ENCODE results near the gene LAMB3.
"Not testable (repeated sequence)": the region's sequence is repeated elsewhere in the genome, so short reads cannot be mapped to it uniquely, and the experiment has no call there.

LAMB3 gene

GRCh38 chr1:209652121-209652735 lies at the start of gene LAMB3:
TSS of gene LAMB3 (minus strand) at chr1:209652425. CDS start at chr1:209650944, 1,481 bp downstream.
- no peak for DNase-seq

- DNase-seq, result not testable (repeated sequence)
These were observed 48.5 kb upstream of the LAMB3 start for GRCh38 chr1:209700686-209701085.

DNA sequence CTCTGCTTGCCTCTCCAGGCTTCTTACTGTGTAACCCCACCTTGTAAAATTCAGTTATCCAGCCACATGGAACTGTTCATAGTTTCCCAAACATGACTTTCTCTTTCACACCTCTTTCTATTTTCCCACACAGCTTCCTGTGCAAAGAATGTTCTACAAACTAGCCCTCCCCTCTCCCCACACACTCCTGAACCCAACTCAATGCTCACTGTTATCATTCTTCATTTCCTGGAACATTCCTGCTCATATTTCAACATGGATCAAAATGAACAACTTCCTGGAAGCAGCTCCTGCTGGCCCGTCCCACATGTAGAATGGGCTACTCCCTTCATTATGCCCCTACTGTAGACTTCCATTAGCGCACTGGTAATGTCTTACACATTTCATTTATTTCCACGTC lies 44.9 kb upstream of the LAMB3 start:
- DNase-seq, result no peak

GRCh38 chr1:209696673-209697072 lies 44.4 kb upstream of the LAMB3 start:
- no peak for DNase-seq

GRCh38 chr1:209692745-209693504 lies 40.7 kb upstream of the LAMB3 start:
- DNase-seq, result peak; percentile 71 to 72

GRCh38 chr1:209692296-209692695 lies 40.1 kb upstream of the LAMB3 start:
- no peak for DNase-seq

- no peak for DNase-seq
These were observed 39.0 kb upstream of the LAMB3 start for GRCh38 chr1:209691237-209691636.

GRCh38 chr1:209689477-209689876 lies 37.3 kb upstream of the LAMB3 start:
- no peak for DNase-seq

DNA sequence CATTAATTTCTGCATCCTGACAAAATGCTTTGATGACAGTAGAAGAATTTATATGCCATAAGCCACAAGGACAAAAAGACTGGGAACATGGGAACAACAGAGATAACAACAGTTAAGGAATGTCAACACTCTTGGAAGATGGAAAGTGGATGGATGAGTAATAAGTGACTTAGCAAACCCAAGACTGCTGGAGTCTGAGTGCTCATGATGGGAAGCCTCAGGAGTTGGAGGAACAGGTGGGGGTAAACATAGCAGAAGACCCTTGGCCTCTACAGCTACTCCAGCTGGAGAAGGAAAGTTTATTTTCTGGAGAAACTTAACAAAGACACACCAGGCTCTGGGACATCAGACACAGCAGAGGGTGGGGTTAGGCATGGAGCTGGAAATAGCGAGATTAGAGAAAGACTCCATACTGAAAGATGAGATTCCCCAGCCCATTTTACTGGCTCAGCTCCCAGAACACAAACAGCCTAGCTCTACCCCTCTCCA lies 36.6 kb upstream of the LAMB3 start:
- DNase-seq, result no peak

- no peak for DNase-seq
These were observed 34.1 kb upstream of the LAMB3 start for GRCh38 chr1:209686322-209686721.

- peak in 1 of 2 donors; percentile 59 for DNase-seq
These were observed 33.6 kb upstream of the LAMB3 start for GRCh38 chr1:209685821-209686220.

DNA sequence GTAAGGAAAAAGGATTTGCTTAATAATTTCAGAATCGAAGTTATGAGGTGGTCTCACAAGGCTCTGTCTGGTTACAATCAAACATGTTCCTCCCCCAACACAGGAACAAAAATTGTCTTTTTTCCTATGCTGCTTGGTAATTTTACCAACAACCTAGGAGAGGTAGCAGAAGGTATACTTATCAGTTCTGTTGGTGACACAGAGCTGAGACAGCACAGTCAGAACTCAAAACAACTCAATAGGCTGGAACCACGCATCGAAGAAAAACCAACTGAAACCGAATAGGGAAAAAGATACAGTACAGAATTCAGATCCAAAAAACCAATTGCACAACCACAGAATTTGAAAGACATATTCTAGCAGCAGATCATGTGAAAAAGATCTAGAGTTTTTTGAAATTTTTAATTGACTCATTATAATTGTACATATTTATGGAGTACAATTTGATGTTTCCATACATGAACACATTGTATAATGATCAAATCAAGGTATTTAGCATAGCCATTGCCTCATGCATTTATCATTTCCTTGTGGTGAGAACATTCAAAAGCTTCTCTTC lies 26.8 kb upstream of the LAMB3 start:
- no peak for DNase-seq

DNA sequence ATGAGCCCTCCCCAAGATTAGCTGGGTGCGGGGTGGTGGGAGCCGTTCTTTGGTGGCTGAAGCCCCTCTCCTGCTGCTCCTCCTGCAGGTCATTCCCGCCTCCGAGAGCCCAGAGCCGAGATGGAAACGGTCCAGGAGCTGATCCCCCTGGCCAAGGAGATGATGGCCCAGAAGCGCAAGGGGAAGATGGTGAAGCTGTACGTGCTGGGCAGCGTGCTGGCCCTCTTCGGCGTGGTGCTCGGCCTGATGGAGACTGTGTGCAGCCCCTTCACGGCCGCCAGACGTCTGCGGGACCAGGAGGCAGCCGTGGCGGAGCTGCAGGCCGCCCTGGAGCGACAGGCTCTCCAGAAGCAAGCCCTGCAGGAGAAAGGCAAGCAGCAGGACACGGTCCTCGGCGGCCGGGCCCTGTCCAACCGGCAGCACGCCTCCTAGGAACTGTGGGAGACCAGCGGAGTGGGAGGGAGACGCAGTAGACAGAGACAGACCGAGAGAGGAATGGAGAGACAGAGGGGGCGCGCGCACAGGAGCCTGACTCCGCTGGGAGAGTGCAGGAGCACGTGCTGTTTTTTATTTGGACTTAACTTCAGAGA lies 23.4 kb upstream of the LAMB3 start:
- DNase-seq, result no peak

DNA sequence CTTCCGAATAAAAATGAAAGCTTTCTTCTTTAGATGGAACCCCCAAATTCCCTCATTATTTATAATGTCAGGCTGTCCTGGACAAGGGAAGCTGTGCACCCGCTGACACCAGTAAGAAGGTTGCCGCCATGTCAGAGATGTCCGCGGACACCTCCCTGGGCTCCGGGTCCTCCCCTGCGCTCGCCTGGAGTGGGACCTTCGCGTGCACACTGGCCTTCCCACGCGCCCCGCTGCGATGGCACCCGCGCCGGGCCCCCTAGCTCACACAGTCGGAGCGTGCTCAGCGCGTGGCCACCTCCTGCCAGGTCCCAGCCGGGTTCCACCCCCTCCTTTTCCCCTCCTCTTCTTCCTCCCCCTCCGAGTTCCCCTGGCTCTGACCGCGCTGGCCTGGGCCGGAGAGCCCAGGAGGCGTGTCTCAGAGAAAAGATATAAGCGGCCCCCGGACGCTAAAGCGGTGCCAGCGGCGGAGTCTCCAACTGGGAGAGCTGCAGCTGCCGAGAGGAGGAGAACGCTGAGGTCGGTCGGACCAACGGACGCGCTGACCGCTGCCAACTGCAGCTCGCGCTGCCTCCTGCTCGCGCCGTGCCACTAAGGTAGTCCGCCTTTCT lies 22.8 kb upstream of the LAMB3 start, which contains the start of gene G0S2:
Gene G0S2 (plus strand): TSS at position 456 of the 608 bp plus-strand sequence. CDS start 273 bp downstream, outside the sequence.
- DNase-seq, result peak; percentile 28 to 76

DNA sequence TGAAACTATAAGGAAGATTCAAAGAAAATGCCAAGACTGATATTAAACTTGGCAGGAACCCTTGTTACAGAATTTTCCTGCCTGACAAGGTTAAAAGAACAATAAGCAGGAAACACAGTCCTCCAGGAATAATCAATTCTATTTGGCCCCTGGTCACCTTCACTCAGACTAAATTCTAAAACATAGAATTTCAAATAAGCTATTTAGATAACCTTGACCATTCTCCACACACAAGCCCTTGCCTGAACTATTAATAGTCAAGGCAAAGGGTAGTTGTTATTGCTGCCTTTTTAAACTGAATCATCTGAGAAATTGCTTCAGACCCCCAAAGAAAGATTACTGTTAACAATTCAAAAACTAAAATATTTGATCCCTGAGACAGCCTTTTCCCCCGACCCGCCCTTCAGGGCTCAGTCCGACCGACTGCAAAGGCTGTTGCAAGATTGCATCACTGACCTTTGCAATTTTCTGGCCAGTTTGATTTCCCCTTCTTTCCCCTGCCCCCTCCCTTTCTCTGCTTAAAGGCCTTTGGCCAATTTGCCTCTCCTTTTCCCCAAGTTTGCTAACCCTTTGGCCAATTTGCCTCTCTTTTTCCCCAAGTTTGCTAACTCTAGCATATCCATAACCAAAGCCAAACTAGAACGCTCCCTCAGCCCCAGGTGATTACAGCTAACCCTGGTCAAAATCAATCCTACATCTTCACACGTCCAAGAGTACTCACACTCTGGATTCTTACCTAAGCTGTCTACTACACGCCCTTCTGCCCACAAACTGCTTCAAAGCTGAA lies 21.6 kb upstream of the LAMB3 start:
- DNase-seq, result peak in 1 of 2 donors; percentile 53

DNA sequence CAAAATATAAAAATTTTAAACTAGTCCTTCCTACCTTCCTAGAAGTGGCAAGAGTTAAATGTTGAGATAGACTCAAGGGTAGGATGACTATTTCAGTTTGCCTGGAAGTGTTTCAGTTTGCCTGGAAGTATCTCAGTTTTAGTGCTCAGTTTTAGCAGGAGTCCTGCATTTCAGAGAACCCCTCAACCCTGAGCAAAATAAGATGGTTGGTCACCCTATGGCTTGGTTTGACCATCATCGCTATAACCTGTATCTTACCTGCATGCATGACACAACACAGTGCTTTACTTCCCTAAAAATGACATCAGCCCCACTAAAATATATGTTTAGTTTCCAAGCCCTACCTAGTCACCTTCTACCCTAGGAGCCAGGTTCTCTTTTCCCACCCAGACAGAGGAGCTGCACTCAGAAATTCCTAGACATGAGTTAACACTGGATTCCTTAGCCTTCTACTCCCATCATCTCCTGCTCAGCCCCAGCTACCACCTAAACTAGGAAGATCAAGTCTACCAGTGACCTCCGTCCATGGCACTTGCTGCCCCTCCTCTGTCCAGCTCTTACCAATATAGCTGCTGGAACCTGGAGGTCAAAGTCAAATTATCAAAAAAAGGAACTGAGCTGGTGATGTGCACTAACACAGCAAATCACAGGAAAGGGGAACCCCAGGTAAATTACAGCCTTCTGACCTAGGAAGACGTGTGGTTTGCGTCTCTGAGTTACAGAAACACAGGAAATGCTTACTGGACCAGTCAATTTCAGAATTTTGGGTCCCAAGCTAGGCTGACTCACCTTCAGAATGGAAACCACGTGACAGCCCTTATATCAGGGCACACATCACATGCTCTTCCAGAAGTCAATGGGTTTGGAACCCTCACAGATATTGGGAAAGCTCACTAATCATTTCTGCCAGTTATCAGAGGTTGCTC lies 20.7 kb upstream of the LAMB3 start:
- peak; percentile 64 to 77 for DNase-seq

DNA sequence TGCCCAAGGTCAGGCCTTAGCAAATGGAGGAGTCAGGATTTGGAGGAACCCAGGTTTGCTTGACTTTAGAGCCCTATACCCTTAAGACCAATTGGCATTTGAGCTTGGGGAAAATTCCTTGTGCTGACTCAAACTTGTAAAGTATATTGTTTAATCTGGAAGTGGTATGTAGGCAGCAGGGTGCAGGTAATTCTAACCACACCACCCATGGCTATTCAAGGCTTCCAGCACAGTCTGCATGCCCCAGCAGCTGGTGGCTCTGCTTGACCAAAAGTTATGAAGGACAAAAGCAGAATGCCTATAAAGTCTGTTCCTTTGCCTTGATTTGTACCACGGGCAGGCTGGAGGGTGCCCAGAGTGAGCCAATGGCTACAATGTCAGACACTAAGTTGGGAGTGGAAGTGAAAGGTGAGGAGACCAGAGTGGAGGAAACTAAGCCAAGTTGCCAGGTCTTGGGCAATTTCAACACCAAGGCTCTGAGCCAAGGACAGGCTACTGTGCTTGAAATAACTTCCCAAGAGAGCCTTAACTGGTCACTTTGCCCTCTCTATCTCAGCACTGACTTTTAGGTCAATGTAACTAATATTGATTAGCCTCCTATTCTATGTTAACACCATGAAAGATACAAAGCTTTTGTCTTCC lies 18.3 kb upstream of the LAMB3 start:
- no peak for DNase-seq

DNA sequence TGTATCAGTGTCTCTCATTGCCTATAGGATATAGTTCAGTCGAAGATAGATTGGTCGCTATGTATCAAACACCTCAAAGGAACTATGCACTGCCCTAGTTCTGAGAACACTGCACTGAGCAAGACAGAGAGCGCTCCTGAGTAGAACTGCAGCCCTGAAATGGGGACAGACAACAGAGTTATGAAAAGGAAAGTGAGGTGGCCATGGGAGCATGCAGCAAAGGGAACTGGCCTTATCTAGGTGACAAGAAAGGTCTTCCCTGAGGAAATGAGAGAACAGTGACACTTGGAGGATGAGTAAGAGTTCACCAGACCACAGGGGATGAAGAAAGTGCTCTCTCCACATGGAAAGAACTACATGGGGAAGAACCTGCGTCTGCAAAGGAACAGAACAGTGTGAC lies 15.5 kb upstream of the LAMB3 start:
- DNase-seq, result no peak

DNA sequence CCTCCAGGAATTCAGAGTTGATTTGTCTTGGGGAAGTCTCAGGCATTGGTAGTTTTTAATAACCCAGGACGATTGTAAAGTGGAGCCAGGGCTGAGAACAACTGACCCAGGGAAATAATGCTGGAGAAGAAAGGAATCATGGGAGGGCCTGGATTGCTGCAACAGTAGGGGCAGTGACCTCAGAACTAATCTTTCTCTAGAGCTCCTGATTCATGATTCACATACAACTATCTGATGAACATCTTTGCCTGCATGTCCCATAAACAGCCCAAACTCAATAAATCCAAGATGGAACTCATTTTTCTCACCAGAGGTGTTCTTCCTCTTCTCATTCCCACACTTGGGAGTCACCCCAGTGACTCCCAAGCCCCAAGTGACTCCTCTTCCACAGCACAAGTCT lies 14.9 kb upstream of the LAMB3 start:
- DNase-seq, result no peak

- no peak for DNase-seq
These were observed 10.7 kb upstream of the LAMB3 start for GRCh38 chr1:209662879-209663327.

Data from CD4-positive, alpha-beta T cell treated with Interleukin-4 for 1 hour (primary cell).